Neuronal stem cell (in vitro differentiated cells): ENCODE measurements around the gene CSMD2.
A peak's percentile ranks its signal among the peaks of the same experiment; 100 is the strongest.

Source experiments
- DNase-seq: peaks from one replicate; pipeline ENCODE4 v3.0.0-alpha.2; 2013; ENCODE audit warnings: low spot score
- H2AFZ ChIP-seq: one replicate; pipeline ENCODE4 v1.6.1; 2013; ENCODE audit warnings: mild to moderate bottlenecking, low read length, inconsistent platforms
- H2AK5ac ChIP-seq: 2 replicates; pipeline ENCODE4 v1.6.1; 2013; ENCODE audit warnings: low read depth, mild to moderate bottlenecking, inconsistent platforms, low read length, moderate library complexity, mixed read lengths
- H2BK120ac ChIP-seq: 2 replicates; pipeline ENCODE4 v1.6.1; 2013; ENCODE audit warnings: low read depth, mild to moderate bottlenecking, inconsistent platforms, low read length, moderate library complexity, mixed read lengths
- H2BK12ac ChIP-seq: one replicate; pipeline ENCODE4 v1.6.1; 2013; ENCODE audit warnings: low read length, inconsistent platforms
- H2BK15ac ChIP-seq: 2 replicates; pipeline ENCODE4 v1.6.1; 2013; ENCODE audit warnings: mild to moderate bottlenecking, low read length, inconsistent platforms, mixed read lengths
- H2BK5ac ChIP-seq: one replicate; pipeline ENCODE4 v1.6.1; 2013; ENCODE audit warnings: inconsistent platforms, mild to moderate bottlenecking, low read length, moderate library complexity
- H3K14ac ChIP-seq: one replicate; pipeline ENCODE4 v1.6.1; 2013; ENCODE audit warnings: low read length, inconsistent platforms
- H3K18ac ChIP-seq: 2 replicates; pipeline ENCODE4 v1.6.1; 2013; ENCODE audit warnings: low read length, inconsistent platforms
- H3K23ac ChIP-seq: 2 replicates; pipeline ENCODE4 v1.6.1; 2013; ENCODE audit warnings: low read depth, mild to moderate bottlenecking, mixed read lengths, low read length, inconsistent platforms; ENCODE audit not compliant: poor library complexity
- H3K27ac ChIP-seq: replicated peaks from 3 replicates; pipeline ENCODE4 v1.5.1; 2013; ENCODE audit warnings: low read length, inconsistent platforms
- H3K27me3 ChIP-seq, 3 experiments: 2 replicates each; pipeline ENCODE4 v1.6.1; 2013; ENCODE audit warnings: low read length in 3 of 3, mild to moderate bottlenecking in 2 of 3, inconsistent platforms in 1 of 3, low read depth in 1 of 3, mixed read lengths in 1 of 3, moderate library complexity in 1 of 3; ENCODE audit not compliant: control insufficient read depth in 3 of 3, insufficient read depth in 3 of 3
- H3K36me3 ChIP-seq, 2 donors: replicated peaks in 1 of 2; 2 replicates each; pipeline ENCODE4 v1.6.1; 2013; ENCODE audit warnings: low read length in 2 of 2; ENCODE audit not compliant: control insufficient read depth in 2 of 2, insufficient read depth in 2 of 2
- H3K4ac ChIP-seq: 2 replicates; pipeline ENCODE4 v1.6.1; 2013; ENCODE audit warnings: inconsistent platforms, mild to moderate bottlenecking, low read length, moderate library complexity
- H3K4me1 ChIP-seq, 2 donors: 1 replicate in 1 of 2; 2 replicates in 1 of 2; pipeline ENCODE4 v1.6.1; 2013; ENCODE audit warnings: low read length in 2 of 2, low read depth in 1 of 2; ENCODE audit not compliant: control insufficient read depth in 2 of 2, insufficient read depth in 1 of 2
- H3K4me2 ChIP-seq: one replicate; pipeline ENCODE4 v1.6.1; 2013; ENCODE audit warnings: mild to moderate bottlenecking, low read length, inconsistent platforms; ENCODE audit not compliant: insufficient read depth, poor library complexity, severe bottlenecking
- H3K4me3 ChIP-seq, 2 donors: 2 replicates each; pipeline ENCODE4 v1.5.1; 2013; ENCODE audit warnings: low read length in 2 of 2, mild to moderate bottlenecking in 2 of 2, inconsistent platforms in 1 of 2, moderate library complexity in 1 of 2
- H3K79me1 ChIP-seq: one replicate; pipeline ENCODE4 v1.6.1; 2013; ENCODE audit warnings: low read depth, mild to moderate bottlenecking, inconsistent platforms, low read length, moderate library complexity
- H3K9ac ChIP-seq: one replicate; pipeline ENCODE4 v1.6.1; 2013; ENCODE audit warnings: mild to moderate bottlenecking, low read depth, low read length, inconsistent platforms; ENCODE audit not compliant: poor library complexity
- H3K9me3 ChIP-seq, 2 donors: replicated peaks in 1 of 2; 2 replicates each; pipeline versions ENCODE3 to v1.6.1; 2013; ENCODE audit warnings: low read length in 2 of 2, mild to moderate bottlenecking in 2 of 2, inconsistent platforms in 1 of 2, low read depth in 1 of 2, mixed read lengths in 1 of 2, moderate library complexity in 1 of 2; ENCODE audit not compliant: control insufficient read depth in 2 of 2, insufficient read depth in 1 of 2
- H4K8ac ChIP-seq: one replicate; pipeline ENCODE4 v1.6.1; 2013; ENCODE audit warnings: low read depth, mild to moderate bottlenecking, inconsistent platforms, low read length, moderate library complexity
- H4K91ac ChIP-seq: one replicate; pipeline ENCODE4 v1.6.1; 2013; ENCODE audit warnings: low read length, low read depth, mild to moderate bottlenecking, inconsistent platforms; ENCODE audit not compliant: poor library complexity
- WGBS, 2 donors: extraction: QIAGEN DNeasy Blood & Tissue Kit; methylation state at CpG; one replicate each; pipeline ENCODE4 v1.1.7; 2013; ENCODE audit warnings: missing lambda C conversion rate in 2 of 2, mixed read lengths in 1 of 2; ENCODE audit not compliant: insufficient read length in 2 of 2, insufficient replicate concordance in 1 of 2; ENCODE audit errors: extremely low coverage in 2 of 2; 5-methylcytosine and 5-hydroxymethylcytosine counted together

The CSMD2 gene

DNA sequence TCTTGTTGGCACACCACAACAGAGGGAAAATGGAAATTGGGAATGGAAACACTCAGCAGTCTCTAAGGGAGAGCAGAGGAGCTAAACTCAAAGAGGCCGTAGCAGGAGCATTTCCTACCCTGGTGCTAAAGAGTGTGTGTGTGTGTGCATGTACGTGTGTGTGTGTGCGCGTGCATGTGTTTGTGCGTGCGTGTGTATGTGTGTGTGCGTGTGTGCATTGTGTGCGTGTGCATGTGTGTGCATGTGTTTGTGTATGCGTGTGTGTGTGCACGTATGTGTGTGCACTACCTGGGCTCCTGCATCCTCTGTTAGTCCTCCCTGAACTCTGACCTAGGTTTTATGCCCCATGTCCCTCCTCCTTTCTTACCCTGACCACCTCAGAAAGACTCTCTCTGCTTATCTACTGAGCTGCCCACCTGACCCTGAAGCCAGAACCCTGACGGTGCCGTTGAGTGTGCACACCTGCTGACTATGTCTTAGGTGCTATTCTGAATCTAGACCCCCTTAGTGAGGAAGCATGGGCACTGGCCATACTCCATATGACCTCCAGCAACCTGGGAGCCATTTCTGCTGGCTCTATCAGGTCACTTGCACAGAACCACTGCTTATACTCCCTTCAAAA is 458.3 kb downstream of the CSMD2 start:
- H4K8ac ChIP-seq = no peak overlapping the region
- H3K18ac ChIP-seq = no peak overlapping the region
- no peak overlapping the region for H2AK5ac ChIP-seq
- H2BK15ac ChIP-seq = no peak overlapping the region
- H2BK12ac ChIP-seq = no peak overlapping the region
- no peaks in the 10 kb centered on the region for H3K27me3 ChIP-seq
- no CpG with 5 or more reads among the region's 12 CpGs for WGBS, 2 donors
- H3K4me1 ChIP-seq = peaks cover 2 to 7% of the 10 kb centered on the region in 2 donors
- no peak overlapping the region for H2AFZ ChIP-seq
- H4K91ac ChIP-seq = no peak overlapping the region
- no peak overlapping the region for H3K23ac ChIP-seq
- DNase-seq = no peak
- H3K9ac ChIP-seq = no peak overlapping the region
- peak overlapping the region in 1 of 2 donors; percentile 43 for H3K4me3 ChIP-seq
- no peak overlapping the region for H3K4ac ChIP-seq
- no peak overlapping the region for H2BK5ac ChIP-seq
- H3K9me3 ChIP-seq = peaks cover 0 to 2% of the 10 kb centered on the region in 2 donors
- no peak overlapping the region for H3K4me2 ChIP-seq
- H3K36me3 ChIP-seq = no peaks in the 10 kb centered on the region
- no peaks in the 10 kb centered on the region for H3K79me1 ChIP-seq
- no peak overlapping the region for H3K14ac ChIP-seq
- no peak overlapping the region for H3K27ac ChIP-seq
- no peak overlapping the region for H2BK120ac ChIP-seq

DNA sequence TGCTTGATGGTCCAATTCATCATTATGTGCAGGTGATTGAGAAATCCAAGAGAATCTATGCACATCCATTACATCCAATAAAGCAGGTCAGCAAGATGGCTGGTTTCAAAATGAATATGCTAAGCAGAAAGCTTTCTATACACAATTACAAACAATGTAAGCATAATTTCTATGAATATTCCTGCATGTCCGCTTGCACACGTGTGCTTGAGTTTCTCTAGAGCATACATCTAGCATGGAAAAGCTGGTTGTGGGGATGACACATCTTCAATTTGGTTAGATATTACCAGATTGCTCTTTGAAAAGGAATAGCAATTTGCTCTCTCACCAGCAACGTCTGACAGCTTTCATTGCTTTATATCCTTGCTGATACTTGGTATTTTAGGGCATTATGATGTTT is 461.6 kb downstream of the CSMD2 start:
- Histone ChIP-seq H3K4me1 (no peaks in the 10 kb centered on the region), H3K4me2 (no peak overlapping the region), H2AK5ac (no peak overlapping the region), H3K36me3 (no peaks in the 10 kb centered on the region), H2BK12ac (no peak overlapping the region), H3K9me3 (peaks cover 0 to 2% of the 10 kb centered on the region in 2 donors), H3K9ac (no peak overlapping the region), H4K8ac (no peak overlapping the region), H3K4ac (no peak overlapping the region), H2BK120ac (no peak overlapping the region), H3K18ac (no peak overlapping the region), H2AFZ (no peak overlapping the region), H2BK5ac (no peak overlapping the region), H3K14ac (no peak overlapping the region), H3K4me3 (no peak overlapping the region), H3K23ac (no peak overlapping the region), H3K27ac (no peak overlapping the region), H4K91ac (no peak overlapping the region), H3K79me1 (no peaks in the 10 kb centered on the region), H2BK15ac (no peak overlapping the region), H3K27me3 (peaks cover 0 to 2% (median 0%) of the 10 kb centered on the region in 3 experiments)
- DNase-seq = no peak
- WGBS, 2 donors = no CpG with 5 or more reads among the region's 3 CpGs

DNA sequence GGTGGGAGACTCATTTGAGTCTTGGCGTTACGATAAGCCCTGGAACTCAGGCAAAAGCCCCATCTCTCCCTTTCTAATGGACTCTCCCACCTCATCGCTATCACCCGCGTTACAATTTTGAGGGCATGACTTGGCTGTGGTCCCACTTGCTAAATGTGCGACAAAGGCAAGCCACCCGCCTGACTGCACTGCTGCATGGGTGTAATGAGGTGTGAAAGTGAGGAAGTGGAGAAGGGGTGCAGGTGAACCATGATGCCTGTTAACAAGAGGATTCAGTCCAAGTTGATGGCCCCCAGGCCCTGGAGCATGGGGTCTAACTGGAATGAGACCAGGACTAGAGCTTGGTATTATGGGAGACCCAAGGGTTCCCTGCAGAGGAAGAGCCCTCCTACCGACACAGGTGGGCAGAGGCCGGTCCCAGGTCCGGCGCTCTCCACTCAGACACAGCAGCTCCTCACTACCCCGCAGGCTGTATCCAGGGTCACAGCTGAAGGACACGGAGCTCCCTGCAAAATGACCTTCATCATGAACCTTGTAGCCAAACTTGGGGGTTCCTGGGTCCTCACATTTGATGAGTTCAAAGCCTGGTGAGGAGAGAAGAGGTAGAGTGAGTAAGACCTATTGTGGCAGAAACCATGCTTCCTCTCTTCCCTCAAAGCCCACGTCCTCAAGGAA is 466.5 kb downstream of the CSMD2 start:
- no peak for DNase-seq
- H2BK5ac ChIP-seq = no peak overlapping the region
- H3K27ac ChIP-seq = no peak overlapping the region
- no peaks in the 10 kb centered on the region for H3K36me3 ChIP-seq
- H4K91ac ChIP-seq = no peak overlapping the region
- no peaks in the 10 kb centered on the region for H3K79me1 ChIP-seq
- no CpG with 5 or more reads among the region's 14 CpGs for WGBS, 2 donors
- H2BK12ac ChIP-seq = no peak overlapping the region
- H3K4me1 ChIP-seq = no peaks in the 10 kb centered on the region
- H3K27me3 ChIP-seq = peaks cover 0 to 2% (median 0%) of the 10 kb centered on the region in 3 experiments
- no peak overlapping the region for H2AK5ac ChIP-seq
- no peak overlapping the region for H2BK15ac ChIP-seq
- H3K9me3 ChIP-seq = no peaks in the 10 kb centered on the region
- no peak overlapping the region for H4K8ac ChIP-seq
- H2AFZ ChIP-seq = no peak overlapping the region
- H3K9ac ChIP-seq = no peak overlapping the region
- H3K23ac ChIP-seq = no peak overlapping the region
- no peak overlapping the region for H3K14ac ChIP-seq
- H2BK120ac ChIP-seq = no peak overlapping the region
- H3K18ac ChIP-seq = no peak overlapping the region
- no peak overlapping the region for H3K4ac ChIP-seq
- H3K4me3 ChIP-seq = no peak overlapping the region
- no peak overlapping the region for H3K4me2 ChIP-seq

DNA sequence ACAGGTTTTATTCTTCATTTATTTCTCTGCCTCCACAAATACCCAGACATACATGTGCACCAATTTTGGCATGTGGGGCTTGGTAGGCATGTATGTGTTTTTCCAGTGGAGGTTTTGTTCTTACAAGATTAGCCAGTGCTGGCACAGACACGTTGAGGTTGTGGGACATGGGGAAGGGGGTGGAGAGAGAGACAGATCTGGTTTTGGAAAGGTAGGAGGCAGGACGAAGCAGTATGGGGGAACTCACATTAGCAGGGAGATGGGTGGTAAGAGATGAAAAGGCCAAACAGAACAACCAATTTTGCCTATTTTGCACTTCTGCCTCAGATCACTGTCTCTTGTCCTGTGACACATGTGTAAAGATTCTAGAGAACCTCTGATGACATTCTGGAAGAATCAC is 467.2 kb downstream of the CSMD2 start:
- Histone ChIP-seq H3K9me3 (no peaks in the 10 kb centered on the region), H3K4me1 (no peaks in the 10 kb centered on the region), H3K27ac (no peak overlapping the region), H3K4me3 (no peak overlapping the region), H3K4ac (no peak overlapping the region), H3K27me3 (peaks cover 0 to 2% (median 2%) of the 10 kb centered on the region in 3 experiments), H4K91ac (no peak overlapping the region), H2BK120ac (no peak overlapping the region), H3K9ac (no peak overlapping the region), H3K14ac (no peak overlapping the region), H2BK15ac (no peak overlapping the region), H2BK5ac (no peak overlapping the region), H2BK12ac (no peak overlapping the region), H3K36me3 (no peaks in the 10 kb centered on the region), H3K4me2 (no peak overlapping the region), H3K79me1 (no peaks in the 10 kb centered on the region), H3K18ac (no peak overlapping the region), H4K8ac (no peak overlapping the region), H2AFZ (no peak overlapping the region), H3K23ac (no peak overlapping the region), H2AK5ac (no peak overlapping the region)
- DNase-seq = no peak
- no CpG with 5 or more reads among the region's 2 CpGs for WGBS, 2 donors
